ENCODE data around the gene CYP1A1. TPM values are rescaled to one million over a fixed set of nuclear protein-coding genes. Genes with fewer than 3 reads are reported as not detected.

The CYP1A1 gene
- total and polyA plus RNA-seq, 2 experiments from 2014 or later = 17.0 to 19.1 TPM

Other genes with a start within 250 kb of the CYP1A1 start
- gene ARID3B, start 184.3 kb downstream of the CYP1A1 start, total RNA-seq = 13.2 and 19.7 TPM in 2 replicates
- 15.7 and 19.8 TPM in 2 replicates for gene ARID3B, start 184.3 kb downstream of the CYP1A1 start, polyA plus RNA-seq
- gene CLK3, start 109.7 kb downstream of the CYP1A1 start, total RNA-seq = 71.3 and 94.6 TPM in 2 replicates
- gene CLK3, start 109.7 kb downstream of the CYP1A1 start, polyA plus RNA-seq = 69.0 and 91.7 TPM in 2 replicates
- 11.5 and 15.0 TPM in 2 replicates for gene EDC3, start 29.5 kb downstream of the CYP1A1 start, total RNA-seq
- 21.1 and 31.4 TPM in 2 replicates for gene EDC3, start 29.5 kb downstream of the CYP1A1 start, polyA plus RNA-seq
- 0.40 TPM in 1 of 2 replicates, not detected in the other for gene CYP1A2, start 23.3 kb upstream of the CYP1A1 start, total RNA-seq
- gene CYP1A2, start 23.3 kb upstream of the CYP1A1 start, polyA plus RNA-seq = 0.17 TPM in 1 of 2 replicates, not detected in the other
- gene CSK, start 56.6 kb upstream of the CYP1A1 start, total RNA-seq = 15.8 and 16.9 TPM in 2 replicates
- 19.1 and 21.8 TPM in 2 replicates for gene CSK, start 56.6 kb upstream of the CYP1A1 start, polyA plus RNA-seq
- not detected in 2 replicates for gene LMAN1L, start 87.3 kb upstream of the CYP1A1 start, total RNA-seq
- not detected in 2 replicates for gene LMAN1L, start 87.3 kb upstream of the CYP1A1 start, polyA plus RNA-seq
- gene CPLX3, start 101.1 kb upstream of the CYP1A1 start, total RNA-seq = not detected in 2 replicates
- 0.10 TPM in 1 of 2 replicates, not detected in the other for gene CPLX3, start 101.1 kb upstream of the CYP1A1 start, polyA plus RNA-seq
- 37.6 and 40.4 TPM in 2 replicates for gene ULK3, start 117.6 kb upstream of the CYP1A1 start, total RNA-seq
- 45.7 and 46.3 TPM in 2 replicates for gene ULK3, start 117.6 kb upstream of the CYP1A1 start, polyA plus RNA-seq
- gene SCAMP2, start 147.8 kb upstream of the CYP1A1 start, total RNA-seq = 64.0 and 84.3 TPM in 2 replicates
- gene SCAMP2, start 147.8 kb upstream of the CYP1A1 start, polyA plus RNA-seq = 123 and 130 TPM in 2 replicates
- gene MPI, start 164.5 kb upstream of the CYP1A1 start, total RNA-seq = 41.1 and 43.8 TPM in 2 replicates
- 32.6 and 32.8 TPM in 2 replicates for gene MPI, start 164.5 kb upstream of the CYP1A1 start, polyA plus RNA-seq
- gene FAM219B, start 181.3 kb upstream of the CYP1A1 start, total RNA-seq = 36.9 and 45.9 TPM in 2 replicates
- gene FAM219B, start 181.3 kb upstream of the CYP1A1 start, polyA plus RNA-seq = 34.5 and 35.9 TPM in 2 replicates
- 151 and 197 TPM in 2 replicates for gene COX5A, start 212.5 kb upstream of the CYP1A1 start, total RNA-seq
- 404 and 449 TPM in 2 replicates for gene COX5A, start 212.5 kb upstream of the CYP1A1 start, polyA plus RNA-seq
- gene RPP25, start 231.2 kb upstream of the CYP1A1 start, total RNA-seq = 22.7 and 23.4 TPM in 2 replicates
- 60.4 and 65.6 TPM in 2 replicates for gene RPP25, start 231.2 kb upstream of the CYP1A1 start, polyA plus RNA-seq